GM19238 (cell line): ENCODE measurements around the gene KRTAP12-4.
"Not testable (repeated sequence)": the region's sequence is repeated elsewhere in the genome, so short reads cannot be mapped to it uniquely, and the experiment has no call there.

Experiments
- DNase-seq: peaks from one replicate; pipeline ENCODE4 v3.0.0; 2011; ENCODE audit warnings: low spot score; ENCODE audit not compliant: insufficient read length

The KRTAP12-4 gene

DNA sequence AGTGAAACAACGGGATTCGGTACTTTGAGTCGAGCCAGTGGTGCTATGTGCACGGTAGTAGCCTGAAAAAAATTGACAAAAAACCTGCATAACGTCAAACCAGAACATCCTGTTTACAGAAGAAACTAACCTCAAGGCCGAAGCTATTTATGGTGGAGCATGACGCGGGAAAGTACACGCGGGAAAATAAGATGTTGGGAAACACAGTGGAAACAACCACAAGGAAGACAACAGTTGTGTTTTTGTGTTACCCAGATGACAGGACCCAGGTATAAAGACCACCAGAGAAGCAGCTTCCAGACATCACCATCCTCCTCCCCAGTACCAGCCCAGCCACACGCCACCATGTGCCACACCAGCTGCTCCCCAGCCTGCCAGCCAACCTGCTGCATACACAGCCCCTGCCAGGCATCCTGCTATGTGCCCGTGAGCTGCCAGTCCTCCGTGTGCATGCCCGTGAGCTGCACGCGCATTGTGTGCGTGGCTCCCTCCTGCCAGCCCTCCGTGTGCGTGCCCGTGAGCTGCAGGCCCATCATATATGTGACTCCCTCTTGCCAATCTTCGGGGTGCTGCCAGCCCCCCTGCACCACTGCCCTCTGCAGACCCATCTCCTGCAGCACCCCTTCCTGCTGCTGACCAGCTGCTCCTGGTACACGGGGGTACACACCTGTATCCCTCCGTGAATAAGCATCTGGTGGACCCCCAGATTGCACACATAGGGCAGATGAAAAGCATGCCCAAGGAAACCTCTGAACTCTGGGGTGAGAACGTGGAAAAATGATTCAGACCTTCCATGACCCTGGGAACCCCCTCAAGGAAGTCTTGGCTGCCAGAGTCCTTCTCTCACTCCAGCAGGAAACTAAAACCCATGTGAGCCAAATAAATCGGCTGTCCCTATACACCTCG, 3.4 kb upstream of the KRTAP12-4 start, which contains the start of gene KRTAP12-3:
Gene KRTAP12-3, plus strand, starts transcription at position 298 of the 906 bp plus-strand sequence. Its CDS starts 48 bp downstream, at position 346.
- DNase-seq, result no peak

DNA sequence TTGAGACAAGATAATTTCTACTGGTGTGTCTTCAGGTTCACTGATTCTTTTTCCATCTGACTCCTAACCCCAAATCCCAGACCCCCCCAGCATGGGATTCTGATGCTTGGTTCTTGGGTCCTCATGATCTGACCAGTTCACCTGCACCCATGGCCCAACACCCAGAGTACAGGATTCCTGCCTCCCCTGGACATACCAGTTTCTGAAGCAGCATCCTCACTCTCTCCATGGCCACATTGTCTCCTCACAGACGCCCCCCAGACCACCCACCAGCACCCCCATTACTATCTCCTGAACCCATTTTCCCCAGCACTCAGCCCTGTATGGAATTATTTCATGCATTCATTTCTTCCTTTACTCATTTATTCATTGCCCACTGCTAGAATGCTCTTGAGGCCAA, 2.4 kb upstream of the KRTAP12-4 start:
- no peak for DNase-seq

DNA sequence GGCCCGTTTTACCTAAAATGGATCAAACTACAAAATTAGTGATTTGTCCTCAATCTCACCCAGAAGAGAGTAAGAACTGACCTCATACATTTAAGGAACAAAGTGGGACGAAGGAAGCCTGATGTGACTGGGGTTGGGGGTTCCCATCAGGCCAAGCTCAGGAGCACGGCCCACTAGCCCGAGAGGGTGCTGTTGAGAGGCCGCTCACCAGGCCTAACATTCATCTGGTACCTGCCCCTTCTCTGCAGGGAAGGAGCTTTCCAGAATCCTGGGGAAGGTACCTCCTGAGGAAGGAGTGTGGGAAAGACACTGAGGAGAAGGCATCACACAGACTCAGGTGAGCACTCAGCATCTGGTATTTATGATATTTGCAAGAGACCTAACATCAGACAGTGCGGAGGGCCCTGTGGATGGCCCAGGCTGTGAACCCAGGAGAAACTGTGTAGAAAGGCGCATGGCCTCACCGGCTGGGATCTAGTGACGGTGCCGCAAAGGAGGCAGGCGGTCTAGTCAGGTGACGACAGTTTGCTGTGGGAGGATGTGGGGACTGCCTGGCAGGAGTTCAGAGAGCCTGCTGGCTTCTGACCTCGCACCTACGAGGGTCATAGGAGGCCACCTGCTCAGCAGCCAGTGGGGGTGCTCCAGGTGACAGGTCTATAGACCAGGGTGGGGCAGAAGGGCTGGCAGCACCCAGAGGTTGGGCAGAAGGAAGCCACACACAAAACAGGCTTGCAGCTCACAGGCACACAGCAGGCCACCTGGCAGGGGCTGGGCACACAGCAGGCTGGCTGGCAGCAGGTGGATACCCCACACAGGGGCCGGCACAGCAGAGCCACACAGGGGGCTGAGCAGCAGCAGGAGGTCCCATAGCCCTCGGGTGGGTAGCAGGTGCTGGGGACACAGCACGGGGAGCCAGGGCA, 543 bp downstream of the KRTAP12-4 start:
- DNase-seq, result no peak

DNA sequence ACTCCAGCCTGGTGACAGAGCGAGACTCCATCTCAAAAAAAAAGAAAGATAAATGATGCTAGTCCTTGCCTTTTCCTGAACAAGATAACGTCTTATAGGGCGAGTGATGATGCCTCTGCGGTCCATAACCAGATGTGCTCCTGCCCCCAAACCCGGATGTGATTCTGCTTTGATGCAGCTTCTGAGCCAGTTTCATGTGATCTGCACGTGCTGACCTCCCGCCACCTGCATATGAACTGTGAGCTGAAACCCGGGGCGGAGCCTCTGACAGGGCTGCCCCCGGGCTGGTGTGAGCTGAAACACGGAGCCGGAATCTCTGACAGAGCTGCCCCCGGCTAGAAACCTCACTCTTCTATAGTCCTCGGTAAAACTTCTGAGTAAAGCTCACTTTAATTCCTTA, 1.3 kb downstream of the KRTAP12-4 start:
- DNase-seq, result no peak

DNA sequence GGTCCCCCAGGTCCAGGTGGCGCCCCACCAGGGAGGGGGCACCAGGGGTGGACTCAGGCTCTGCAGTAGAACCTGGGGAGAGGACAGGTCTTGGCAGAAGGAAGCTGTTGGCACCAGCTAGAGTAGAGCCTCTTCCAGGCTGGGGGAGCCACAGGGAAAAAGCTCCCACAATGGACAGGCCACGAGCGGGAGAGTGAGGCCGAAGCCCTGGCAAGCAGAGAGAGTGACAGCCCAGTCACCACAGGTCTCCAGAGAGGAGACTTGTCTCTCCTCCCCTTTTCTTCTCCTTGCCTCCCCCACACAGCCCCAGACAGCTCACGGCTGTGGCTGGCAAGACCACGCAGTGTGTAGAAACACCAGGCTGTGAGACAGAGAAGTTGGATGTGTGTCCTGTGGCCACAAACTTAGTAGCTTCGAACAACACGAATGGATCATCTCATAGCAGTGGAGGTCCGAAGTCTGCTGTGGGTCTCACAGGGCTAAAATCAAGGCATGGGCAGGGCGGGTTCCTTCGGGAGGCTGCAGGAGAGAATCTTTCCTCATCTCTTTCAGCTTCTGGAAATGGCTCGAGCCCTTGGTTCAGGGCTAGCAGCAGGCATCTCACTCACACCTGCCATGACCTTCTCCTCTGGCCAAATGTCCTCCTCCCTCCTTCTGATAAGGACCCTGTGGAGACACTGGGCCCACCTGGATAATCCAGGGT, 3.3 kb downstream of the KRTAP12-4 start:
- DNase-seq, result no peak

DNA sequence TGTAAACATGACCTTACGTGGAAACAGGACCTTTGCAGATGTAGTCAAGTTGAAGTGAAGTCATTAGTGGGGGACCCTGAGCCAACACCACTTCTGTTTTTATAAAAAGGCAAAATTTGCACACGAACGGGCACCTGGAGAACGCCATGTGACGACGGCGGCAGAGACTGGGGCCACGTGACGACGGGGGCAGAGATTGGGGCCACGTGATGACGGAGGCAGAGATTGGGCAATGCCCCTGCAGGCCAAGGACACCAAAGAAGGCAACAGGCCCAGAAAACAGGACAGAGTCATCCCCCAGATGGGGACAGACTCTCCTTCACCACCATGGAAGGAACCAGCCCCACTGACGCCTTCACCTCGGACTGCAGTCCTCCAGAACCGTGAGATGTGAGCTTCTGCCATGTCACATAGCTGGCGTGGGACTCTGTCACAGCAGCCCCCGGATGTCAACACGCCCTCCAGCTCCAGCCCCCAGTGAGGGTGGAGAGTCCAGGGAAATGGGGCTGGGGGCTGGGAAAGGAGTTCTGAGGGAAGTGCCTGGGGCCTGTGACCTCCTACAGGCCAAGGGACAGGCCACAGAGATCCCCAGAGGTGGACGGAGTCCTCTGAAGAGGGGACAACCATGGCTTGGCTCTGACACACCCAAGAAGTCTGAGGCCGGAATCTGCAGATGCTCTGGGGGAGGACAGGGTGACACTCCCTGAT, 4.0 kb downstream of the KRTAP12-4 start:
- no peak for DNase-seq

DNA sequence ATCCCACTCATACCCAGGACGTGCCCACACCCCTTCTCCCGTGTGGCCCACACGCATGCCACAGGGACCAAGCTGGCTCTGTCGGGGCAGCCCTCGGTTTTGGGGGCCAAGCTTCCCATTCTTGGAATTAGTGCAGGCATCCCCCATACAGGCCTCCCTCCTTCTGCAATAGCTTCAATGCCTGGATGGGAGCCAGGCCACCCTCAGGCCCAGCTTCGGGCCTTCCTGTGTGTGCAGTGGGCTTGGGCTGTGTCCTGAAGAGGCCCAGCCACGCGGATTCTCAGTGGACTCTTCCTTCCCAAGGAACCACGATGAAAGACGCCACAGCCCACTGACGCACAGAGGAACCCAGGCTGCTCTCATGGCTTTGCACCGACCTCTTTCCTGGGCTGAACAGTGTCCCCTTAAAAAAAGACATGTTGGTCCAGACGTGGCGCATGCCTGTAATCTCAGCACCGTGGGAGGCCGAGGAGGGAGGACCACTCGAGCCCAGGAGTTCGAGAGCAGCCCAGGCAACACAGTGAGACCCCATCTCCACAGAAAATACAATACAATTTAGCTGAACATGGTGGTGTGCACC, 4.8 kb downstream of the KRTAP12-4 start:
- DNase-seq, result no peak

DNA sequence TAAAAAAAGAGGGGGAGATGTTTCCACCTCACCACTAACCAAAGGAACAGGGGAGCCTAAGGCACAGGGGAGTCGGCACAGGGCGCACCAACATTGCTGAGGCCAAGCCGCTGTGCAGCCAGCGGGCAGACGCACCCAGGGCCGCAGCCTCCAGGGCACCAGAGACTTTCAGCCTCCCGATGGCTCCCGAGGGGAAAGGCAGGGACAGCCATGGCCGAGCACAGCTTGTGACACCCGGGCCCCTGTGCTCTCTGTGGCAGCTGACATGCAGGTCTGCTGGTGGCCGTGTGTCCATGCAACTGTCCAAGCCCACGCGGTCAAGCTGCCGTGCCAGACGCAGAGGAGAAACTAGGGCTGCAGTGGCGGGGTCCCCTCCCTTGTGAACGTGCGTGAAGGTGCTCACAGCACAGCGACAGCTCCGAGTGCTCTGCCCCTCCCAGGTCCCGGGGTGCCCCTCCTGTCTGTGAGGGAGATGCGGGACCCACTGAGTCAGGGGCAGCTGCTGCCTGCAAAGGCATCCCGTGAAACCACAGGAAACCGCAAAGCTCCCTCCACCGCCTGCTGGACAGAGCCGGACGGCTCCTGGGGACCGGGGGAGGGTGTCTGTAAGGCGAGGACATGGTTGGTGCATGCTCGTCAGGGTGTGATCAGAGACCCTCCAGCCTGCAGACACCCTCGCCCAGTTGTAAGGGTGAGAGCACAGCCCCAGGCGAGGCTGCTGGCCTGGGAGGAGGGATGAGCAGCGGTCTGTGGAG, 5.7 kb downstream of the KRTAP12-4 start:
- DNase-seq, result no peak

DNA sequence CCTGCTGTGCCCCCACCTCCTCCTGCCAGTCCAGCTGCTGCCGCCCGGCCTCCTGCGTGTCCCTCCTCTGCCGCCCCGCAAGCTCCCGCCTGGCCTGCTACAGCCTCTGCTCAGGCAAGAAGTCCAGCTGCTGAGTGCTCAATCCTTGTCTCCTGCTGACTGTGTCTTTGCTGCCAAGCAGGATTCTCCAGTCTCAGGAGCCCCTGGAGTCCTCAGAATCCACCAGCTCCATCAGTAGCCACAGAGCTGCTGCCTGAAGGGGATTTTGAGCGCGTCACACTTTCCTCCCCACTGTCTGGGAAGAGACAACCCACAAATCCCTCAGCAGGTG, 7.3 kb downstream of the KRTAP12-4 start:
- DNase-seq, result no peak

DNA sequence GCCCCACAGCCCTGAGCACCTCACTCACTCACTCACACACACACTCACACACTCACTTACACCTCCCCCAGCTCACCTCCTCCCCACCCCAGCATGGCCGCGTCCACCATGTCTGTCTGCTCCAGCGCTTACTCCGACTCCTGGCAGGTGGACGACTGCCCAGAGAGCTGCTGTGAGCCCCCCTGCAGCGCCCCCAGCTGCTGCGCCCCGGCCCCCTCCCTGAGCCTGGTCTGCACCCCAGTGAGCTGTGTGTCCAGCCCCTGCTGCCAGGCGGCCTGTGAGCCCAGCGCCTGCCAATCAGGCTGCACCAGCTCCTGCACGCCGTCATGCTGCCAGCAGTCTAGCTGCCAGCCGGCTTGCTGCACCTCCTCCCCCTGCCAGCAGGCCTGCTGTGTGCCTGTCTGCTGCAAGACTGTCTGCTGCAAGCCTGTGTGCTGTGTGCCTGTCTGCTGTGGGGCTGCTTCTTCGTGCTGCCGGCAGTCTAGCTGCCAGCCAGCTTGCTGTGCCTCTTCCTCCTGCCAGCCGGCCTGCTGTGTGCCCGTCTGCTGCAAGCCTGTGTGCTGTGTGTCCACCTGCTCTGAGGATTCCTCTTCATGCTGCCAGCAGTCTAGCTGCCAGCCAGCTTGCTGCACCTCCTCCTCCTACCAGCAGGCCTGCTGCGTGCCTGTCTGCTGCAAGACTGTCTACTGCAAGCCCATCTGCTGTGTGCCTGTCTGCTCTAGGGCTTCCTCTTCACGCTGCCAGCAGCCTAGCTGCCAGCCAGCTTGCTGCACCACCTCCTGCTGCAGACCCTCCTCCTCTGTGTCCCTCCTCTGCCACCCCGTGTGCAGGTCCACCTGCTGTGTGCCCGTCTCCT, 7.9 kb downstream of the KRTAP12-4 start, which contains the start of gene KRTAP10-11:
Gene KRTAP10-11, plus strand, starts transcription at position 49 of the 856 bp plus-strand sequence. Its CDS starts 45 bp downstream, at position 94.
- DNase-seq, result not testable (repeated sequence)

DNA sequence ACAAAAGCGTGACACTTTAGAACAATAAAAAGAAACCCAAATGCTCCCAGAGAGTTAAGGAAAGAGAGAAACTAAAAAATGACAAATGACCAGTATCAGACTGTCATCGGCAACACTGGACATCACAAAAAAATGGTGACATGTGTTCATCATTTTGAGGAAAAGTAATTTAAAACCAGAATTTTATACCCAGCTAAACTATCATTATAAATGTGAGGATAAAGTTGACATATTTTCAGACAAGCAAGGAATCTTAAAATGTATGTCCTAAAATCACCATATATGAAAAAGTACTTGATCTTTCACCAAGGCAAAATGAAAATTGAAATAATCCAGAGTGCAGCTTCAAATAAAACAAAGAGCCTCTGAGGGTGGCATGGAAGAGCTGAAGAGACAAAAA, 9.6 kb downstream of the KRTAP12-4 start:
- DNase-seq, result no peak

DNA sequence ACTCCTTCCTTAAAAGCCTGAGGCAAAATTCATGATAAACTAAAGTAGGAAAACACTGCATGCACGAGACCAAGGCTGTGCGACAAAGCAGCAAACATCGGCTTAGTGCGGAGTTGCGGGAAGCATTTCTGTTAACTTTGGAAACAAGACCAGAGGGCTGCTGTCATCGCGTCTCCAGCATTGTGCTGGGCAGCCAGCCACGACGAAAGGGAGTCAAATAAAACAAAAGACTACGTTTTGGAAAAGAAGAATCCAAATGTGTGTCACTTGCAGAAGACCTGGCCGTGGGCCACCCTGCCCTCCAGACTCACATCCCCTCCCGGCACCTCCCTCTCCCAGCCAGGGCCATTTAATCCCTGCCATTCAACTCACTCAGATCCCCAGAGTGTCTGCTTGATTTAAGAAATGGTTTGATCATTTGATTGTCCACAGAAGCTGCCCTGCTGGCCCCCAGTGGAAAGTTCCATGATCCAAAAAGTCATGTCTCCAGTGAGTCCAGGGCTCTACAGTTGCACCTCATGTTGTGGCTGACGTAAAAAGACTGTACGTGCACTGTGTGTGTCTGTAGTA, 10.6 kb downstream of the KRTAP12-4 start:
- no peak for DNase-seq

DNA sequence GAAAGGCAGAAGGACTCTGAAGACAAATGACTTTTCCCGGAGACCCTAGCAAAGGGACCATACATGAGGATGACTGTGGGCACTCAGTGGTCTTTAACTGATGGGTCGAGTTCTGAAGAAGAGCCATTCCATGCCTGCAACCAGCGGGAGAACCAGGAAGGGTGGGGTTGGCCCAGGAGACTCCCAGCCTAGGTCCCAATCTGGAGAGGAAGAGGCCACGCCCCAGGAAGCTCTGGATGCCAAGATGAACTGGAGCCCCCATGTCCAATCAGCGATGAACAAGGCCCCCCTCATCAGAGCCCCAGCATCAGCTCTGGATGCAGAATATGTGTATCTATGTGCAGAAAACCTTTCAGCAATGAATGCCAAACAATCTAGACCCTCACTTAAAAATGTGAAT, 13.7 kb downstream of the KRTAP12-4 start:
- DNase-seq, result no peak

DNA sequence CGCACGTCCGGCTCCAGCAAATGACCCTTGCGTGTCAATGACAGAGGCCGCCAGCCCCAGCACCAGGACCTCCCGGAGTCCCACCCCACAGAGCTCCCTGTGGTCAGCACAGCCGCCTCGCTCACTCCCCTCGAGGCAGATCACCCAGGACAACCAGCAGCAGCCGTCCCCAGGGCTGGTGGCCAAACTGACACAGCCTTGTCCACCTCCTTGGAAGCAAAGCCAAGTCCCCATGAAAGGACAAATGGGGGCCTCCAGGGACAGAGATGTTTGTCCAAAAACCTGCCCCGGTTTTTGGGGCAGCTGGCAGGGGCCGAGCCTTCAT, 15.2 kb downstream of the KRTAP12-4 start:
- no peak for DNase-seq

DNA sequence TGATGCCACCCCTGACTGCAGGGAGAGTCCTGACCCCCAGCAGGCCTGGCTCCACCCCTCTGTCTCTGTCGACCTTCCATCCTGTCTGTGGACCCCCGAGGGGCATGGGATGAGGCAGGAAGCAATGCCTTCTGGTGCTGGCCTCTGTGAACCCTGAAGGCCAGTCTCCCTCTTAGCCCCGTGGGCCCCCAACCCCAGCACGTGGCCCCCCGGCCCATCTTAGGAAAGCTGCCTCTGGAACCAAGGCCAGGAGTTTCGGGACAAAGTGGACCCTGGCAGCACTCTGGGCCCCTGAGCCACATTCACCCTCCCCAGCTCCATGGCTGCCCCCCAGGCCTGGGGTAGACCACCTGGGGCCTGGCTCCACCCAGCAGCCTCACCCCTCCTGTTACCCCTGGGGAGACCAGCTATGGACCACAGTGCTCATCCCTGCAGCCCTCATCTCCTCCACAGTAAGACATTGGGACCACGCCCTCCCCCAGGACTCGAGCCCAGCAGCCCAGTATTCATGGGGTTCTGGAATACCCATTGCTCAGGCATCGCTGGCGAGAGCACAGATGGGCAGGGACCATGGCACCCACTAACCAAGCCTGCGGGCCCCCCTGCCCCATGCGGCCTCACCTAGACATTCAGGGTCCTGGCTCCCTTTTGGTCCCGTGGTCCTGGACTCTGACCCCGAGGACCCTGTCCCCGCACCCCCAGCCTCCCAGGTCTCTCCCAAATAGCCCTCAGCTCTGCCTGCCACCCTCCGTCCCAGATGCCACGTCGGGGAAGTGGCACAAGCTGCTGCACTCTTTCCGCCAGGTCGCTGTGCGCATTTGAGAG, 15.7 kb downstream of the KRTAP12-4 start:
- DNase-seq, result not testable (repeated sequence)

DNA sequence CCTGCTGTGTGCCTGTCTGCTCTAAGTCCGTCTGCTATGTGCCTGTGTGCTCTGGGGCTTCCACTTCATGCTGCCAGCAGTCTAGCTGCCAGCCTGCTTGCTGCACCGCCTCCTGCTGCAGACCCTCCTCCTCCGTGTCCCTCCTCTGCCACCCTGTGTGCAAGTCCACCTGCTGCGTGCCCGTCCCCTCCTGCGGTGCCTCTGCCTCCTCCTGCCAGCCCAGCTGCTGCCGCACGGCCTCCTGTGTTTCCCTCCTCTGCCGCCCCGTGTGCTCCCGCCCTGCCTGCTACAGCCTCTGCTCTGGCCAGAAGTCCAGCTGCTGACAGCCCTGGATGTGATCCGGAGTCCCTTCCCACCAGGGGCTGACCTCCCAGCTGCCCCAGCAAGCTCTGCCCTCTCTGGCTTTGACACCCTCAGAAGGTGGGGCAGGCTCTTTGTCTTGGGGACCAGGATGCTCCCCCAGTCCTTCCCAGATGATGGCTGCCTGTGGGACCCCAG, 16.6 kb downstream of the KRTAP12-4 start:
- DNase-seq, result not testable (repeated sequence)

DNA sequence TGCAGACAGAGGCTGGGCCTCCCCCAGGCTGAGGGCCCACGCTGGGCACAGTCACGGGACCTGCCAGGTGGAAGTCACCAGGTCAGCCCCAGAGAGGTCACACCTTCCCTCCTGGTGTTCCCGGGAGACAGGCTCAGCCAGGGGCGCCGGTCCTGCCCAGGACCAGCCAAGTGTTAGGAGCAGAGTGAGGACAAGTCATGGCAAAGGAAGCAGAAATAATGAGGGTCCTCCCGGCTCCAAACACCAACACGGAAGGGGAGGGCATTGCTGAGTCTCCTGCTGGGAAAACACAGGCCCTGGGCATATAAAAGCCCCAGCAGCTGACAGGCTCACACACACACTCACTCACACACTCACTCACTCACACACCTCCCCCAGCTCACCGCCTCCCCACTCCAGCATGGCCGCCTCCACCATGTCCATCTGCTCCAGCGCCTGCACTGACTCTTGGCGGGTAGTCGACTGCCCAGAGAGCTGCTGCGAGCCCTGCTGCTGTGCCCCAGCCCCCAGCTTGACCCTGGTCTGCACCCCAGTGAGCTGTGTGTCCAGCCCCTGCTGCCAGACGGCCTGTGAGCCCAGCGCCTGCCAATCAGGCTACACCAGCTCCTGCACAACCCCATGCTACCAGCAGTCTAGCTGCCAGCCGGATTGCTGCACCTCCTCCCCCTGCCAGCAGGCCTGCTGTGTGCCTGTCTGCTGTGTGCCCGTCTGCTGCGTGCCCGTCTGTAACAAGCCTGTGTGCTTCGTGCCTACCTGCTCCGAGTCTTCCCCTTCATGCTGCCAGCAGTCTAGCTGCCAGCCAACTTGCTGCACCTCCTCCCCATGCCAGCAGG, 17.2 kb downstream of the KRTAP12-4 start, which contains the start of gene KRTAP10-10:
Gene KRTAP10-10, plus strand, starts transcription at position 339 of the 833 bp plus-strand sequence. Its CDS starts 62 bp downstream, at position 401.
- no peak for DNase-seq
